ENCODE measurements around the gene ARMC9. TPM values are rescaled to one million over a fixed set of nuclear protein-coding genes. Genes with fewer than 3 reads are reported as not detected.

Gene ARMC9
- total RNA-seq, 1 experiment from 2014 or later = 42.7 TPM

DNA sequence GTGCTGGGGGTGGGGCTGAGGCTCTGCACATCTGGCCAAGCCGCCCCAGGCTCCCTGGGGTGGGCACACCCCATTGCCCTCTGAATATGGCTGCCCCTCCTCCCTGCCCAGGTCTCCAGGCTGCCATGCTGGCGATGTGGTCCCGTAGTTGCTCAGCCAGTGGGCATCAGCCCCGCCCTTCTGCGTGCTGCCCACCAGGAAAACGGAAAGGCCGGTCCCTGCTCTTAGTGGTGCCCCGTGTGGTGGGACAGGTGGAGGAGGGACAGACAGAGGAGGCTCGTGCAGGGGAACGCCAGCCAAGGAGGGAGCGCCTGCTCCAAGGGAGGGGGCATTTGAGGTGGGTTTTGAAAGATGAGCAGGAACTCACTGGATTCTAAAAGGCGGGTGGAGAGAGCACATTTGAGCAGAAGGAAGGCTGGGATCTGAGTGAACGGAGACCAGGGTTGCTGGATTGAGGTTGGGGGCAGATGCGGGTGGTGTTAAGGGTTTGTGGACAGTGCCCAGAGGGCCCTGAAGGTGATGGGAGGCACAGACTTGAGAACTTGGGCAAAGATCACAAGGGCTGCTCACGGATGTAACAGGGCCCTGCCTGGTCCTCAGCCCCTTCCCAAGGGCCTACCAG, 190.4 kb downstream of the ARMC9 start:
- intact Hi-C loops (cut with micrococcal nuclease; ENCODE audit: unreplicated experiment) = no loop called here
- Histone ChIP-seq H3K36me3 (ENCODE audit: control insufficient read depth, insufficient read depth, low read length) (no peaks in the 10 kb centered on the region), H3K4me3 (ENCODE audit: low read depth in 2 of 2, low read length in 2 of 2) (no peak overlapping the region), H3K27me3 (ENCODE audit: control insufficient read depth, insufficient read depth, low read length) (no peaks in the 10 kb centered on the region), H3K4me1 (ENCODE audit: control insufficient read depth, insufficient read depth, low read length) (peaks cover 58% of the 10 kb centered on the region), H3K9me3 (ENCODE audit: control insufficient read depth, insufficient read depth, low read depth, low read length) (peaks cover 7% of the 10 kb centered on the region; the same call in 1 of the 2 replicates), H3K27ac (ENCODE audit: low read length) (peak overlapping the region; percentile 88)
- no TSS peak for BruUV-seq (replicated peaks)
- CTCF ChIA-PET = no interaction called here
- ATAC-seq = peak; percentile 6; the same call in 1 of the 2 replicates
- POLR2A ChIA-PET = no interaction called here
- in situ Hi-C loops (cut with HindIII; ENCODE audit: low pct_unique_long_range_greater_than_20kb, low sequenced_read_pairs) = no loop called here
- no peak for DNase-seq (ENCODE audit: low read depth, low spot score)
- TF ChIP-seq POLR2AphosphoS5 (IDR thresholded peaks at IDR 0.05; ENCODE audit: low read depth, low read length) (no peak; the same call in 1 of the 2 replicates), SIN3A (IDR thresholded peaks at IDR 0.05; ENCODE audit: borderline replicate concordance, insufficient read depth, low read depth, low read length) (no peak), TCF7L2 (IDR thresholded peaks at IDR 0.05; ENCODE audit: low read depth, low read length) (no peak)
- TF ChIP-seq, protein P1, sequence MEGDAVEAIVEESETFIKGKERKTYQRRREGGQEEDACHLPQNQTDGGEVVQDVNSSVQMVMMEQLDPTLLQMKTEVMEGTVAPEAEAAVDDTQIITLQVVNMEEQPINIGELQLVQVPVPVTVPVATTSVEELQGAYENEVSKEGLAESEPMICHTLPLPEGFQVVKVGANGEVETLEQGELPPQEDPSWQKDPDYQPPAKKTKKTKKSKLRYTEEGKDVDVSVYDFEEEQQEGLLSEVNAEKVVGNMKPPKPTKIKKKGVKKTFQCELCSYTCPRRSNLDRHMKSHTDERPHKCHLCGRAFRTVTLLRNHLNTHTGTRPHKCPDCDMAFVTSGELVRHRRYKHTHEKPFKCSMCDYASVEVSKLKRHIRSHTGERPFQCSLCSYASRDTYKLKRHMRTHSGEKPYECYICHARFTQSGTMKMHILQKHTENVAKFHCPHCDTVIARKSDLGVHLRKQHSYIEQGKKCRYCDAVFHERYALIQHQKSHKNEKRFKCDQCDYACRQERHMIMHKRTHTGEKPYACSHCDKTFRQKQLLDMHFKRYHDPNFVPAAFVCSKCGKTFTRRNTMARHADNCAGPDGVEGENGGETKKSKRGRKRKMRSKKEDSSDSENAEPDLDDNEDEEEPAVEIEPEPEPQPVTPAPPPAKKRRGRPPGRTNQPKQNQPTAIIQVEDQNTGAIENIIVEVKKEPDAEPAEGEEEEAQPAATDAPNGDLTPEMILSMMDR (IDR thresholded peaks at IDR 0.05) = no peak
- TF ChIP-seq, protein P2, sequence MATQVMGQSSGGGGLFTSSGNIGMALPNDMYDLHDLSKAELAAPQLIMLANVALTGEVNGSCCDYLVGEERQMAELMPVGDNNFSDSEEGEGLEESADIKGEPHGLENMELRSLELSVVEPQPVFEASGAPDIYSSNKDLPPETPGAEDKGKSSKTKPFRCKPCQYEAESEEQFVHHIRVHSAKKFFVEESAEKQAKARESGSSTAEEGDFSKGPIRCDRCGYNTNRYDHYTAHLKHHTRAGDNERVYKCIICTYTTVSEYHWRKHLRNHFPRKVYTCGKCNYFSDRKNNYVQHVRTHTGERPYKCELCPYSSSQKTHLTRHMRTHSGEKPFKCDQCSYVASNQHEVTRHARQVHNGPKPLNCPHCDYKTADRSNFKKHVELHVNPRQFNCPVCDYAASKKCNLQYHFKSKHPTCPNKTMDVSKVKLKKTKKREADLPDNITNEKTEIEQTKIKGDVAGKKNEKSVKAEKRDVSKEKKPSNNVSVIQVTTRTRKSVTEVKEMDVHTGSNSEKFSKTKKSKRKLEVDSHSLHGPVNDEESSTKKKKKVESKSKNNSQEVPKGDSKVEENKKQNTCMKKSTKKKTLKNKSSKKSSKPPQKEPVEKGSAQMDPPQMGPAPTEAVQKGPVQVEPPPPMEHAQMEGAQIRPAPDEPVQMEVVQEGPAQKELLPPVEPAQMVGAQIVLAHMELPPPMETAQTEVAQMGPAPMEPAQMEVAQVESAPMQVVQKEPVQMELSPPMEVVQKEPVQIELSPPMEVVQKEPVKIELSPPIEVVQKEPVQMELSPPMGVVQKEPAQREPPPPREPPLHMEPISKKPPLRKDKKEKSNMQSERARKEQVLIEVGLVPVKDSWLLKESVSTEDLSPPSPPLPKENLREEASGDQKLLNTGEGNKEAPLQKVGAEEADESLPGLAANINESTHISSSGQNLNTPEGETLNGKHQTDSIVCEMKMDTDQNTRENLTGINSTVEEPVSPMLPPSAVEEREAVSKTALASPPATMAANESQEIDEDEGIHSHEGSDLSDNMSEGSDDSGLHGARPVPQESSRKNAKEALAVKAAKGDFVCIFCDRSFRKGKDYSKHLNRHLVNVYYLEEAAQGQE (IDR thresholded peaks at IDR 0.05; ENCODE audit: insufficient read depth in 1 of 2, low read depth in 2 of 2, low read length in 1 of 2) = no peak

DNA sequence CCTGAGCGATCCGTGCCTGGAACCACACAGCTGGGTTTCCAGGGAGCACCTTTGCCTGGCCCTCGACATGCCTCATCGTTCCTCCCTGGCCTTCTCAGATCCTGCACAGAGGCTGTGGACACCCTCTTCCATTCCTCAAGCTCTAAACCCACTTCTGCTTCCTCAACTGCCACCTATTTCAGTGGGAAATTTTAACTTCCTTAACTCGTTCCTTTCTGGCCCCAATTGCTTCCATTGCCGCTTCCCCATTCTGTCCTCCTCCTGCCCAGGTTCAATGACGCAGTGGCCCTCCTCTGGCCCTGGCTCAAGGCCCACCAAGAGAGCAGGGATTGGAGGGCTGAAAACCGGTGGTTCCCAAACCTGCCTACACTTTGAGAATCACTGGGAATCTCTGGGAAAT, 192.2 kb downstream of the ARMC9 start:
- ChIA-PET POLR2A (no interaction called here), CTCF (no interaction called here)
- ATAC-seq (no peak), DNase-seq (ENCODE audit: low read depth, low spot score) (no peak)
- Histone ChIP-seq H3K27ac (ENCODE audit: low read length) (peak overlapping the region; percentile 88), H3K9me3 (ENCODE audit: control insufficient read depth, insufficient read depth, low read depth, low read length) (peaks cover 4% of the 10 kb centered on the region; the same call in 1 of the 2 replicates), H3K4me1 (ENCODE audit: control insufficient read depth, insufficient read depth, low read length) (peaks cover 71% of the 10 kb centered on the region), H3K27me3 (ENCODE audit: control insufficient read depth, insufficient read depth, low read length) (no peaks in the 10 kb centered on the region), H3K36me3 (ENCODE audit: control insufficient read depth, insufficient read depth, low read length) (no peaks in the 10 kb centered on the region), H3K4me3 (ENCODE audit: low read depth in 2 of 2, low read length in 2 of 2) (no peak overlapping the region)
- intact Hi-C loops (cut with micrococcal nuclease; ENCODE audit: unreplicated experiment) = no loop called here
- no TSS peak for BruUV-seq (replicated peaks)
- TF ChIP-seq TCF7L2 (IDR thresholded peaks at IDR 0.05; ENCODE audit: low read depth, low read length) (no peak), POLR2AphosphoS5 (IDR thresholded peaks at IDR 0.05; ENCODE audit: low read depth, low read length) (no peak), SIN3A (IDR thresholded peaks at IDR 0.05; ENCODE audit: borderline replicate concordance, insufficient read depth, low read depth, low read length) (no peak)
- TF ChIP-seq, protein P1 (IDR thresholded peaks at IDR 0.05) = no peak
- TF ChIP-seq, protein P2 (IDR thresholded peaks at IDR 0.05; ENCODE audit: insufficient read depth in 1 of 2, low read depth in 2 of 2, low read length in 1 of 2) = no peak
- in situ Hi-C loops (cut with HindIII; ENCODE audit: low pct_unique_long_range_greater_than_20kb, low sequenced_read_pairs) = no loop called here
